ENCODE measurements around the gene SELENOS.

Gene SELENOS

GRCh38 chr15:101277038-101277822 is at the start of gene SELENOS:
SELENOS (minus strand) TSS chr15:101277485; CDS start chr15:101277417, 68 bp downstream.
- peak; percentile 92 for DNase-seq (ENCODE audit: low spot score)

DNA sequence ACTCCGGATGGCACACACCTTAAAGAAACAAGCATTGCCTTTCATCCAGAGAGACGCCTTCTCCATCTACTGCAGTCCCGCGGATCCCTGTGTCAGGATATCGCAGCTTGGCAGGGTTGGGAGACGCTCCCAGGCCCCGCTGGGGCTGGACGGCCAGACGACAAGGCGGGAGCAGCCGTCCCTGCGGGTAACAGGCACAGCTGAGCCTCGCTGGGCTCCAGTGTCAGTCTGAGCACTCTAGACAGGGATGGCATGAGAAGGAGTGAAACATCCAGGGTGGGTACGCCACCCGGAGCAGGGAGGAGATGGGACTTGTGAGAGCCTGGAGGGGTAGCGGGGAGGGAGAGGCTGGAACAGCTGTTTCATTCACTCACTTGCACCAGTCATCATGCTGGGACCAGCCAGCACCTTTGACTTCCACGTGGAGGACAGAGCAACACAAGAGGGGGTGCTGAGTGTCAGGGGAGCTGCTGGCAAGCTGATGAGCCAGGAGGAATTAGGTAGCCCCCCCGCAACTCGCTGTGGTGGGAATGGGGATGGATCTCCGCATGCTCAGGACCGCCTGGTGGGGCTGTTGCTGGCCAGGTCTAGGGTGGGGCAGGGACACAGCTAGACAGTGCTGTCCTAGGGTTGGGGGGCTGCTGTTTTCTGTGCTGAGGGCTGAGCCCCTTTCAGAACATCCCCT is 49.3 kb upstream of the SELENOS start:
- DNase-seq (ENCODE audit: low spot score): no peak

DNA sequence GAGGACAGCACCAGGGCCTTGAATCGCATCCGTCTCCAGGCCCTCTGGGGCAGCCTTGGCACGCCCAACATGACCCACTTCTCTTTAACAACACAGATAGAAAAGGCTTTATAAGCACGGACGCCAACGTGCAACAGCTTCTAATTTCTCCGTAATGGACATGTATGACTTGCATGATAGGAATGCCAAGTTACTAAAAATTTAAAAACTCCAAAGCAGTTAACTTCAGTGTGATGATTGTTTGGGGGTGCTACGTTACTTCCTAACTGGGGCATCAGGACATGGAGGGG is 48.7 kb upstream of the SELENOS start:
- DNase-seq (ENCODE audit: low spot score): no peak

DNA sequence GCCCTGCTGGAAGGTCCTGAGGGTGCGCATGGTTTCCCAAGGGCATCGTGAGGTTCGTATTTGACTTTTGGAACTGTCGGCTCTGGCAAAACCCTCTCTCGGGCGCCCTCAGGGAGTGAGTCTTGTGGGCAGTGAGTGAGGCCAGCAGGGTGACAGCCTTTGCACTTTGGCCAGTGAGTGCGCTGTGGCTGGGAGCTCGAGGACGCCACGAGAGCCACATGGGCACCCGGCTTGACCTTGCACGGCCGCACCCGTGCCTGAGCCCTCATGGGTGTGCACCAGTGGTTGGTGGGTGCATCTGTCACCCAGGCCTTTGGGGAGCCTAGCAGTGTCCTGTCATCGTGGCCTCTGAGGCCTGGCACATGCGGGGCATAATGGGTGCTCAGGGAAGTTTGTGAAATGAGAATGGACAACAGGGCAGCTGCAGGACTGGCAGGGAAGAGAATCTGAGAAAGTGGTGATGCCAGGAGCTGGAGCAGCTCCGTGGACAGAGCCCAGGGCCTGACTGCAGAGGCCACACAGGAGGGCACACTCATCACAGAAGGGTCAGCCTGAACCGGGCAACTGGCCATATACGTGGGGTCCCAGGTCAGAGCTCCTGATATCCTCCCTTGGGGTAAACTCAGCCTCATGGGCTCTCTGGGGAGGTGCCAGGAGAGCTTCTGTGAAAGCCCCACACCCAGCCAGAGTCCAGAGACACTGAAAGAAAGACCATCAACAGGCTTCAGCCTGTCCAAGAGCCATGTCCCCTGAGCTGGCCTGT is 48.2 kb upstream of the SELENOS start:
- no peak for DNase-seq (ENCODE audit: low spot score)

GRCh38 chr15:101324524-101325177 is 47.4 kb upstream of the SELENOS start:
- DNase-seq (ENCODE audit: low spot score): no peak

DNA sequence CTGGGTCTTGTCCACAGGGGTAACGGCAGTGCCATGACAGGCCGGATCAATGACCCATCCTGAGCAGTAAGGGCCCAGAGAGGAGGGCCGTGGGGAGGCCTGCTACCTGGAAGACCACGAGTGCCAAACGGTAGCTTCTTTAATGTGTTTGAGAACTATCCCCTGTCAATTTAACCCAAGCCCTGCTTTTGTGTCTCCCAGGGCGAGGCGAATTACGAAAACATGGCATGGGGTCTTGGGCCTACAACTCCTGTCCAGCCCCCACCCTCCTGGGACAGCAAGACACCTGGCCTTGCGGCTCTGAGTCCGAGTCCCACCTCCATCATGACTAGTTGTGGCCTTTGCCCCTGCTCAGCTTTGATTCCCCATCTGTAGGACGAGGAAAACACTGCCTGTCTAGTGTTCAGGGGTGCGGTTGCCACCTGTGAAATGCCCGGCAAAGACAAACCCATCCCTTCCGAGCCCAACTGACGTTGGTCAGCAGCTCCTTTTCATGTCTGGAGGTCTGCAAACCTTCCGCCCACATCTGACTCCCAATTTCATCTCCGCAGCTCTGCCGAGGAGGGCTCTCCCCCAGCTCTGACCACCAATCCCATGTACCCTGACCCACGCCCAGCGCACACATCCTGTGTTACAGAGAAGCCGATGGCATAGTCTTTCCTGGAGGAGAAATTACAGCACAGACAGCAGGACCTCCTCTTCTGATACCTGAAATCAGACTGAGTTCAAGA is 46.7 kb upstream of the SELENOS start:
- DNase-seq (ENCODE audit: low spot score): no peak

DNA sequence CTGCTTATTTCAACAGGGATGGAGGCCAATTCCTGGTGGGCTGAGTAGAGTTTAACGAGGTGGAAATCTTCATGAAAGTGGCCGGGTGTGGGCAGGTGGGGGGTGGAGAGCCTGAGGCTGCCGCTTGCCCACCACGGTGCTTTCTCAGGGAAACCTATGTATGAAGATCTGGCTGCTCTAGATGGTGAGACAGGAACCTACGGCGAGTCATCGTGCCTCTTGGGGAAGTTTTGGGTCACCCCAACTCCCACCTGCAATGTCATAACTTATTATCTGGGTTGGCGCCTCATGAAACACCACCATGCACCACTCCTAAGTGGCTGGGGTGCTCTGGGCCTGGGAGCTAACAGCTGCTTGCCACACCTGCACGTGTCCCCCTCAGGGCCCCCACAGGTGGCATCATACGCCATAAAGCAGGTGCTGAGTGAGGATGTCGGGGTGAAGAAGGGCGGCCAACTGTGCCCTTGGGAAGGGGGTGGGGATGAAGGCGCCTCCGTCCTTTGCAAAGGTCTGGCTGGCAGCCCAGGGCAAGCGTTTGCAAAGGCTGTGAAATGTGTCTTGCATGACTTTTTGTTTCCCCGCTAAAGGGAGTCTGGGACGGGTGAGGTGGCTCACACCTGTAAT is 45.7 kb upstream of the SELENOS start:
- DNase-seq (ENCODE audit: low spot score): no peak

GRCh38 chr15:101322016-101322695 is 44.9 kb upstream of the SELENOS start:
- DNase-seq (ENCODE audit: low spot score): no peak

- peak; percentile 8 for DNase-seq (ENCODE audit: low spot score)
These were observed 43.3 kb upstream of the SELENOS start for GRCh38 chr15:101320501-101321052.

- DNase-seq (ENCODE audit: low spot score): no peak
These were observed 41.6 kb upstream of the SELENOS start for GRCh38 chr15:101318839-101319238.

- DNase-seq (ENCODE audit: low spot score): no peak
These were observed 41.0 kb upstream of the SELENOS start for GRCh38 chr15:101318147-101318819.

DNA sequence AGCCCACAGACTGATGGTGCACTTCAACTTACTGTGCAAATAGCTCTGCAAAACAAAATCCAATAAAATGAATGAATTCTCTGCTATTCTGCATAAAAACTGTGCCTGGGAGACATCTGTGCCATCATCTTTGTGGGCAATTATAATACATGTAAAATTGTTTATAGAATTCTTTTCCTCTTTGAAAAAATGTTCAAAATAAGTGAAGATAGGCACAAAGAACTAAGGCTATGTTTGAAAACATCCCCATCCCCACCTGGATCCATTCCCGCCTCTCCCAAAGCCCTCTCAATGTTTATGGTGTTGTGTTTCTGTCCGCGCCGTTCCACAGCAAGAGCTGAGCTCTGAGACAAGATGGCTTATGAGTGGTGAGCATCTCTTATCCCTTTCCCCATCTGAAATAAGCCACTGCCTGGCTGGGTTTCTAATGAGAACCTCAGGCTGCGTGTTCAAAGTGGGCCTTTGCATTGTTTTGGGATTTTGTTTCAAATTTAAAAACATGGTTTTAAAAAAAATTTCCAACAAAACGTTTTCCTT is 40.1 kb upstream of the SELENOS start:
- DNase-seq (ENCODE audit: low spot score): no peak

DNA sequence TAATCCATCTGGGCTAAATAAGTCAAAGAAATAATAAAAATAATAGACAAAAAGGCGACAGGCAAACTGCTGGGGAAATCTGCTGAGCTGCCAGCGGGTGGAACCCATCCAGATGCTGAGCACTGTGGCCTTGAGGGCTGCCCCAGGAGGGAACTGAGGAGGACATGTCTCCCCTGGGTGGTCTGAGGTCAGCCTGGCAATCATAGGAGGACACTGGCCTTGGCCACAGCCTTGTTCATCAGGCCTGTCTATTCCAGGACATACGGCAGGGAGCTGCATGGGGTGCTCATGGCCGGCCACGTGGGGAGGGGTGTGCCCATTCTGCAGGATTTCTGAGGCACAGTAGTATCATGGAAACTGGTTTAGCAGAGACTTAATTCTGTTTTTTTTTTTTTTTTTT is 39.2 kb upstream of the SELENOS start:
- DNase-seq (ENCODE audit: low spot score): no peak

- DNase-seq (ENCODE audit: low spot score): no peak
These were observed 38.5 kb upstream of the SELENOS start for GRCh38 chr15:101315736-101316135.

DNA sequence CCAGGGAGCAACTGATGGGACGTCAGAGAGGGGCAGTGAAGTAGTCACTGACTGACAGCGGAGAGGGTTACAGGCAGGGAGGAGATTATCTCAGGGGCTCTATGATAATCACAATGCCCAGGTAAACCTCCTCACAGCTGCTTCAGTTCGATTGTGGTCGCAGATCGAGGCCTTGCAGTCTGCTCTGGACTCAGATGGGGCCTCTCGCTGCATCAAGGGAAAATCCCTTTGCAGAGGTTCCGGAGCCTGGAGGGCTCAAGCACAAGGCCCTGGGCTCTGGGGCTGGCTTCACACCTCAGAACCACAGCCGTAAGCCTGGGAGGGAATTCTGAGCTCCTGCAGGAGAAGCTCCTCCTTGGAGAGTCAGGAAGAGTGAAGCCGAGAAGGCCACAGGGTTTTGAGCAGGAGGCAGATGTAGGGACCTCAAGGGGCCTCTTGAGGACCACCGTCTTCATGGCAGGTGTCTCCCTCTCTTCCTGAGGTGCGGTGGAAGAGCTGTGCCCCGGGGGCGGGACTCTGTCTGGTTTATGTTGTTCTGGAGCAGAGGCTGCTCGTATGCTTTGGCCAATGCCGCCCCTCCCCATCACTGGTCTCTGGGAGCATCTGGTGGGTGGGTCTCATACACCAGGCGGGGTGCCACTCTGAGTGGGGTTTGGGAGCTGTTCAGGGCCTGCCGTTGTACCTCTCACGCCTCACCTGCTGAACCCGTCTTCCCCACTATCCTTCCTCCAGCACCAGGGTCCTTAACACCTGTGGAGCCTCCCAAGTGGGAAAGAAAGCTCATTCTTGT is 37.2 kb upstream of the SELENOS start:
- DNase-seq (ENCODE audit: low spot score): no peak

DNA sequence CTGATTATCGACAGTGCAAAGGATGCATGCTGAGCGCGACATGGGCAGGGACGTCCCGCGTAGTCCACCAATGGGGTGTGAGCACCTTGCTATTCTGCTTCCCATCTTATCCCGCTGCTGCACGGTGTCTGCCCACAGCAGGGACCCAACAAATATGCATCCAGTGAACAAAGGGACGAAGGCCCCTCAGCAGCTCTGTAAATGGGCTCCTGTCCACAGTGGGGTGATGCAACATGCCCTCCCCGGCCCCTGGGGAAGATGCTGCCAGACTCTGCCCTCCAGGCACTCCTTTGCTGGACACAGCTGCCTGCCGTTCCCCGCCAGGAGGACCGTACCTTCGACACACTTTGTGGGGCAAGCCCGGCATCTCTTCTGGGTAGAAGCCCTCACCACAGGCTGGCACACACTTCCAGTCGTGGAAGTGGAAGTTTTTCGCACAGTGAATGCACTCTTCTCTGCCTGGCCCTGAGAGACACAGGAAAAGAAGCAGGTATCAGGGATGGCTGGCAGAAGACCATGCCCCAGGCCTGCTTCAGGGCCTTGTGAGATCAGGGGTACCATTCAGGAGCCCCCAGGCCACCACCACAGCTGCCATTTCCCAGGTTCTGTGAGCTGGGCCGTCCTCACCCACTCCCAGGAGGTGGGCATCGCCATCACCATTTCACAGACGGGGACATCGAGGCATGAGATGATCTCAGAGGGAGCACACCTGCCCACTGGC is 35.9 kb upstream of the SELENOS start:
- DNase-seq (ENCODE audit: low spot score): no peak

GRCh38 chr15:101310508-101310907 is 33.2 kb upstream of the SELENOS start:
- DNase-seq (ENCODE audit: low spot score): no peak

- DNase-seq (ENCODE audit: low spot score): no peak
These were observed 32.8 kb upstream of the SELENOS start for GRCh38 chr15:101310161-101310480.

Data from hematopoietic multipotent progenitor cell treated with erythropoietin and hydrocortisone succinate and interleukin-3 and kit ligand, for 15 days (in vitro differentiated cells).